Measurements from ENCODE around the gene TTC28. TPM values are rescaled to one million over a fixed set of nuclear protein-coding genes. Genes with fewer than 3 reads are reported as not detected.

The TTC28 gene
- total RNA-seq, 2 donors from 2014 or later = 0.03 to 0.28 TPM

- Mint-ChIP-seq H3K4me3 (no peak overlapping the region), H3K9me3 (no peaks in the 10 kb centered on the region), H3K4me1 (no peaks in the 10 kb centered on the region), H3K27ac (no peak overlapping the region), H3K27me3 (peaks cover 5% of the 10 kb centered on the region), H3K36me3 (ENCODE audit: low read depth) (no peaks in the 10 kb centered on the region)
- ATAC-seq (replicated peaks) = no peak
These were observed 650.3 kb downstream of the TTC28 start for GRCh38 chr22:28029201-28029948.

GRCh38 chr22:28027453-28028448 lies 651.9 kb downstream of the TTC28 start:
- no peaks in the 10 kb centered on the region for H3K27me3 Mint-ChIP-seq
- no peak for ATAC-seq (replicated peaks)
- no peaks in the 10 kb centered on the region for H3K9me3 Mint-ChIP-seq
- H3K4me3 Mint-ChIP-seq = no peak overlapping the region
- no peaks in the 10 kb centered on the region for H3K36me3 Mint-ChIP-seq (ENCODE audit: low read depth)
- no peak overlapping the region for H3K27ac Mint-ChIP-seq
- no peaks in the 10 kb centered on the region for H3K4me1 Mint-ChIP-seq

GRCh38 chr22:28025866-28026575 lies 653.6 kb downstream of the TTC28 start:
- H3K4me3 Mint-ChIP-seq = no peak overlapping the region
- no peak for ATAC-seq (replicated peaks)

GRCh38 chr22:28025333-28025732 lies 654.3 kb downstream of the TTC28 start:
- Mint-ChIP-seq H3K9me3 (no peaks in the 10 kb centered on the region), H3K4me1 (no peaks in the 10 kb centered on the region), H3K27me3 (peaks cover 5% of the 10 kb centered on the region), H3K4me3 (no peak overlapping the region), H3K27ac (no peak overlapping the region), H3K36me3 (ENCODE audit: low read depth) (no peaks in the 10 kb centered on the region)
- no peak for ATAC-seq (replicated peaks)

More at GRCh38 chr22:28025866-28026575, 653.6 kb downstream of the TTC28 start:
- H3K9me3 Mint-ChIP-seq = no peaks in the 10 kb centered on the region
- no peaks in the 10 kb centered on the region for H3K4me1 Mint-ChIP-seq
- no peak overlapping the region for H3K27ac Mint-ChIP-seq
- no peaks in the 10 kb centered on the region for H3K36me3 Mint-ChIP-seq (ENCODE audit: low read depth)
- peaks cover 5% of the 10 kb centered on the region for H3K27me3 Mint-ChIP-seq

GRCh38 chr22:28024422-28024888 lies 655.2 kb downstream of the TTC28 start:
- no peaks in the 10 kb centered on the region for H3K9me3 Mint-ChIP-seq
- ATAC-seq (replicated peaks) = no peak
- no peaks in the 10 kb centered on the region for H3K36me3 Mint-ChIP-seq (ENCODE audit: low read depth)
- no peak overlapping the region for H3K27ac Mint-ChIP-seq
- H3K27me3 Mint-ChIP-seq = peaks cover 5% of the 10 kb centered on the region
- no peak overlapping the region for H3K4me3 Mint-ChIP-seq
- H3K4me1 Mint-ChIP-seq = no peaks in the 10 kb centered on the region

- H3K4me3 Mint-ChIP-seq = no peak overlapping the region
- no peaks in the 10 kb centered on the region for H3K4me1 Mint-ChIP-seq
- H3K9me3 Mint-ChIP-seq = no peaks in the 10 kb centered on the region
- ATAC-seq (replicated peaks) = no peak
- no peak overlapping the region for H3K27ac Mint-ChIP-seq
- H3K36me3 Mint-ChIP-seq (ENCODE audit: low read depth) = no peaks in the 10 kb centered on the region
- peaks cover 5% of the 10 kb centered on the region for H3K27me3 Mint-ChIP-seq
These were observed 655.9 kb downstream of the TTC28 start for GRCh38 chr22:28023774-28024173.

GRCh38 chr22:28023036-28023435 lies 656.6 kb downstream of the TTC28 start:
- no peaks in the 10 kb centered on the region for H3K4me1 Mint-ChIP-seq
- ATAC-seq (replicated peaks) = no peak
- H3K27me3 Mint-ChIP-seq = peaks cover 5% of the 10 kb centered on the region
- H3K4me3 Mint-ChIP-seq = no peak overlapping the region
- H3K36me3 Mint-ChIP-seq (ENCODE audit: low read depth) = no peaks in the 10 kb centered on the region
- H3K27ac Mint-ChIP-seq = no peak overlapping the region
- no peaks in the 10 kb centered on the region for H3K9me3 Mint-ChIP-seq

- no peaks in the 10 kb centered on the region for H3K36me3 Mint-ChIP-seq (ENCODE audit: low read depth)
- H3K4me3 Mint-ChIP-seq = no peak overlapping the region
- no peaks in the 10 kb centered on the region for H3K9me3 Mint-ChIP-seq
- H3K27ac Mint-ChIP-seq = no peak overlapping the region
- peaks cover 5% of the 10 kb centered on the region for H3K27me3 Mint-ChIP-seq
- ATAC-seq (replicated peaks) = no peak
- no peaks in the 10 kb centered on the region for H3K4me1 Mint-ChIP-seq
These were observed 657.5 kb downstream of the TTC28 start for GRCh38 chr22:28021998-28022660.

- no peaks in the 10 kb centered on the region for H3K36me3 Mint-ChIP-seq (ENCODE audit: low read depth)
- H3K4me1 Mint-ChIP-seq = no peaks in the 10 kb centered on the region
- H3K9me3 Mint-ChIP-seq = no peaks in the 10 kb centered on the region
- H3K27me3 Mint-ChIP-seq = peaks cover 5% of the 10 kb centered on the region
- H3K4me3 Mint-ChIP-seq = no peak overlapping the region
- ATAC-seq (replicated peaks) = no peak
- H3K27ac Mint-ChIP-seq = no peak overlapping the region
These were observed 658.3 kb downstream of the TTC28 start for GRCh38 chr22:28021116-28021997.

GRCh38 chr22:28019881-28020861 lies 659.5 kb downstream of the TTC28 start:
- peaks cover 5% of the 10 kb centered on the region for H3K27me3 Mint-ChIP-seq
- H3K27ac Mint-ChIP-seq = no peak overlapping the region
- H3K9me3 Mint-ChIP-seq = no peaks in the 10 kb centered on the region
- ATAC-seq (replicated peaks) = peak; percentile 75
- H3K4me3 Mint-ChIP-seq = no peak overlapping the region
- H3K36me3 Mint-ChIP-seq (ENCODE audit: low read depth) = no peaks in the 10 kb centered on the region
- H3K4me1 Mint-ChIP-seq = no peaks in the 10 kb centered on the region

- Mint-ChIP-seq H3K36me3 (ENCODE audit: low read depth) (no peaks in the 10 kb centered on the region), H3K9me3 (no peaks in the 10 kb centered on the region), H3K27me3 (peaks cover 5% of the 10 kb centered on the region), H3K27ac (no peak overlapping the region), H3K4me1 (no peaks in the 10 kb centered on the region), H3K4me3 (no peak overlapping the region)
- peak; percentile 16 for ATAC-seq (replicated peaks)
These were observed 660.3 kb downstream of the TTC28 start for GRCh38 chr22:28019360-28019759.

GRCh38 chr22:28018461-28018927 lies 661.1 kb downstream of the TTC28 start:
- H3K4me1 Mint-ChIP-seq = no peaks in the 10 kb centered on the region
- H3K27ac Mint-ChIP-seq = no peak overlapping the region
- no peak overlapping the region for H3K4me3 Mint-ChIP-seq
- H3K27me3 Mint-ChIP-seq = peaks cover 5% of the 10 kb centered on the region
- H3K9me3 Mint-ChIP-seq = no peaks in the 10 kb centered on the region
- H3K36me3 Mint-ChIP-seq (ENCODE audit: low read depth) = no peaks in the 10 kb centered on the region
- no peak for ATAC-seq (replicated peaks)

All from activated T-helper 17 cell treated with anti-CD3 and anti-CD28 coated beads, Interleukin-2, amount 50 U/mL, for 72 hours (primary cell).